ENCODE measurements around the gene PRG3. TPM values are rescaled to one million over a fixed set of nuclear protein-coding genes. Genes with fewer than 3 reads are reported as not detected.

PRG3 gene
- total and polyA plus RNA-seq, 2 donors (not counting 1 experiment from before 2014, with no cell fraction given), result not detected

DNA sequence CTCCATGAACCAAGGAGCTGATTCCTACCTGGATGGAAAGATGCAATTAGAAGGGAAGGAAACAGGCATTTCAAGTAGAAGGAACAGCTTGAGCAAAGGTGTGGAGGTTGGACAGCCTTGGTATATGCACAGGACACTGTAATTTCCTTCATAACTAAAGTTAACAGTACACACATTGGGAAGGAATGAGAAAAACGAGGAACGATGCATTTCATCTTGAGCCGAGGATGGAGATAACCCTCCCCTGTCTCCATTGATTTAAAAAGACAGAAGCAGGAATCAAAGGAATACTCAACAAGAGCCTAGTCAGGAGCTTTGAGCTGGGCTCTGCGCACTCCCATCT lies 11.8 kb upstream of the PRG3 start:
- H3K4me2 ChIP-seq (replicated peaks; ENCODE audit: low read depth, low read length, poor library complexity, severe bottlenecking), result no peak overlapping the region
- H3K9me3 ChIP-seq (ENCODE audit: control extremely low read depth in 1 of 3, control insufficient read depth in 2 of 3, insufficient read depth in 1 of 3, low read length in 2 of 3), result no peaks in the 10 kb centered on the region
- no peaks in the 10 kb centered on the region for H4K20me1 ChIP-seq (ENCODE audit: control insufficient read depth, insufficient read depth, low read length, poor library complexity, severe bottlenecking)
- DNase-seq (no peak), ATAC-seq (ENCODE audit: low read depth) (no peak)
- CTCF ChIA-PET, result no interaction called here
- no peak overlapping the region for H3K27ac Mint-ChIP-seq
- no peak for TF ChIP-seq EZH2 (IDR thresholded peaks at IDR 0.05; ENCODE audit: borderline replicate concordance, insufficient read depth, low read depth, low read length, poor library complexity, severe bottlenecking)
- TF ChIP-seq, protein P1, sequence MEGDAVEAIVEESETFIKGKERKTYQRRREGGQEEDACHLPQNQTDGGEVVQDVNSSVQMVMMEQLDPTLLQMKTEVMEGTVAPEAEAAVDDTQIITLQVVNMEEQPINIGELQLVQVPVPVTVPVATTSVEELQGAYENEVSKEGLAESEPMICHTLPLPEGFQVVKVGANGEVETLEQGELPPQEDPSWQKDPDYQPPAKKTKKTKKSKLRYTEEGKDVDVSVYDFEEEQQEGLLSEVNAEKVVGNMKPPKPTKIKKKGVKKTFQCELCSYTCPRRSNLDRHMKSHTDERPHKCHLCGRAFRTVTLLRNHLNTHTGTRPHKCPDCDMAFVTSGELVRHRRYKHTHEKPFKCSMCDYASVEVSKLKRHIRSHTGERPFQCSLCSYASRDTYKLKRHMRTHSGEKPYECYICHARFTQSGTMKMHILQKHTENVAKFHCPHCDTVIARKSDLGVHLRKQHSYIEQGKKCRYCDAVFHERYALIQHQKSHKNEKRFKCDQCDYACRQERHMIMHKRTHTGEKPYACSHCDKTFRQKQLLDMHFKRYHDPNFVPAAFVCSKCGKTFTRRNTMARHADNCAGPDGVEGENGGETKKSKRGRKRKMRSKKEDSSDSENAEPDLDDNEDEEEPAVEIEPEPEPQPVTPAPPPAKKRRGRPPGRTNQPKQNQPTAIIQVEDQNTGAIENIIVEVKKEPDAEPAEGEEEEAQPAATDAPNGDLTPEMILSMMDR (IDR thresholded peaks at IDR 0.05), result no peak
- no peaks in the 10 kb centered on the region for H3K27me3 ChIP-seq (replicated peaks in 1 of 4; ENCODE audit: control extremely low read depth in 1 of 4, control insufficient read depth in 3 of 4, insufficient read depth in 4 of 4, low read length in 3 of 4)
- no peak overlapping the region for H2AFZ ChIP-seq (ENCODE audit: insufficient read depth, low read depth, low read length, poor library complexity, severe bottlenecking)
- POLR2A ChIA-PET, result no interaction called here
- H3K4me3 ChIP-seq (ENCODE audit: control extremely low read depth in 1 of 5, extremely low read depth in 1 of 5, insufficient read depth in 1 of 5, low read depth in 2 of 5, low read length in 4 of 5), result no peak overlapping the region
- H3K4me3 Mint-ChIP-seq, result no peak overlapping the region
- H3K36me3 ChIP-seq (replicated peaks in 1 of 2; ENCODE audit: control extremely low read depth in 1 of 2, control insufficient read depth in 1 of 2, extremely low read depth in 1 of 2, insufficient read depth in 2 of 2, low read length in 1 of 2), result no peaks in the 10 kb centered on the region
- H3K9me3 Mint-ChIP-seq (ENCODE audit: insufficient read depth), result no peaks in the 10 kb centered on the region
- no peaks in the 10 kb centered on the region for H3K4me1 Mint-ChIP-seq
- H3K4me1 ChIP-seq (ENCODE audit: control insufficient read depth in 2 of 2, insufficient read depth in 2 of 2, low read length in 2 of 2), result no peaks in the 10 kb centered on the region
- H3K79me2 ChIP-seq (ENCODE audit: control insufficient read depth, insufficient read depth, low read length), result no peaks in the 10 kb centered on the region
- H3K27me3 Mint-ChIP-seq, result no peaks in the 10 kb centered on the region
- no peak overlapping the region for H3K9ac ChIP-seq (ENCODE audit: low read length)
- no peak overlapping the region for H3K27ac ChIP-seq (ENCODE audit: low read length in 2 of 2)
- WGBS (ENCODE audit: insufficient coverage), result no CpG with 5 or more reads among the region's 4 CpGs
- intact Hi-C loops (cut with micrococcal nuclease), result no loop called here

DNA sequence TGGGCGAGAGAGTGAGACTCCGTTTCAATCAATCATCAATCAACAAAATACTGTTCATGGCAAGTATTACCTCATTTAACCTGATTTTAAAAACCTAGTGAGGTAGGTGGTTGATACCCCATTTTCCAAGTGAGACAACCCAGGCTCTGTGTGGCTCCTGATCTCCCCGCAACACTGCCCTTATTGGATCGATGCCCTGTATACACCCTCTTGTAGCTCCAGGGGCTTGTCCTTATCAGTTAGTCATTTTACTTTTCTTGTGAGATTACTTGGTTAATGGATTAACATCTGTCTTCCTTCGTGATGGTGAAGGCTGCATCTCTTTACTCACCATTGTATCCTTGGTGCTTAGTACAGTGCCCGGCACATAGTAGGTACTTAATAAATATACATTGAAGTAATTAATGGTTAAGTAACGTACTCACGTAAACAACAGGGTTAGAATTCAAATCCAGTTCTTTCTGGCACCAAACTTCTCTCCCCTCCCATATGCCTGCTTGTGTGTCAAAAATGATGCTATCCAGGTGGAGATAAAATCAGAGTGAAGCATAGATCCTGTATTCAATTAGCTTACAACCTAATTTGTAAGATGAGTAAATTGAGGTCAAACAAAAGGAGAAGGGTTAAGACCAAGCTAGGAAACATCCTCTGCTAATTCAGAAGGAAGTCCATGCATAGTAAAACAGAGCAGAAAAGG lies 11.3 kb upstream of the PRG3 start:
- Histone ChIP-seq H3K79me2 (ENCODE audit: control insufficient read depth, insufficient read depth, low read length) (no peaks in the 10 kb centered on the region), H3K27ac (ENCODE audit: low read length in 2 of 2) (no peak overlapping the region), H3K9ac (ENCODE audit: low read length) (no peak overlapping the region), H3K27me3 (replicated peaks in 1 of 4; ENCODE audit: control extremely low read depth in 1 of 4, control insufficient read depth in 3 of 4, insufficient read depth in 4 of 4, low read length in 3 of 4) (no peaks in the 10 kb centered on the region), H3K4me2 (replicated peaks; ENCODE audit: low read depth, low read length, poor library complexity, severe bottlenecking) (no peak overlapping the region), H2AFZ (ENCODE audit: insufficient read depth, low read depth, low read length, poor library complexity, severe bottlenecking) (no peak overlapping the region), H3K4me3 (ENCODE audit: control extremely low read depth in 1 of 5, extremely low read depth in 1 of 5, insufficient read depth in 1 of 5, low read depth in 2 of 5, low read length in 4 of 5) (no peak overlapping the region), H4K20me1 (ENCODE audit: control insufficient read depth, insufficient read depth, low read length, poor library complexity, severe bottlenecking) (no peaks in the 10 kb centered on the region), H3K9me3 (ENCODE audit: control extremely low read depth in 1 of 3, control insufficient read depth in 2 of 3, insufficient read depth in 1 of 3, low read length in 2 of 3) (no peaks in the 10 kb centered on the region), H3K4me1 (ENCODE audit: control insufficient read depth in 2 of 2, insufficient read depth in 2 of 2, low read length in 2 of 2) (no peaks in the 10 kb centered on the region), H3K36me3 (replicated peaks in 1 of 2; ENCODE audit: control extremely low read depth in 1 of 2, control insufficient read depth in 1 of 2, extremely low read depth in 1 of 2, insufficient read depth in 2 of 2, low read length in 1 of 2) (no peaks in the 10 kb centered on the region)
- Mint-ChIP-seq H3K4me1 (no peaks in the 10 kb centered on the region), H3K9me3 (ENCODE audit: insufficient read depth) (no peaks in the 10 kb centered on the region), H3K27ac (no peak overlapping the region), H3K4me3 (no peak overlapping the region), H3K27me3 (no peaks in the 10 kb centered on the region)
- ATAC-seq (ENCODE audit: low read depth) (no peak), DNase-seq (no peak)
- intact Hi-C loops (cut with micrococcal nuclease), result no loop called here
- TF ChIP-seq, protein P1 (IDR thresholded peaks at IDR 0.05), result no peak
- TF ChIP-seq EZH2 (IDR thresholded peaks at IDR 0.05; ENCODE audit: borderline replicate concordance, insufficient read depth, low read depth, low read length, poor library complexity, severe bottlenecking), result no peak
- ChIA-PET CTCF (no interaction called here), POLR2A (no interaction called here)
- WGBS (ENCODE audit: insufficient coverage), result 100% methylated on average over 2 of the region's 8 CpGs

Measured in B cell (primary cell).